ENCODE results near the gene LRRC57.

- TF ChIP-seq CTCF (conservative IDR thresholded peaks at IDR 0.05) (no peak), EZH2 (IDR thresholded peaks at IDR 0.05; ENCODE audit: low read depth) (no peak)
Observed at GRCh38 chr15:42511007-42511391, 37.6 kb downstream of the LRRC57 start.
